Stimulated activated CD8-positive, alpha-beta memory T cell treated with anti-CD3 and anti-CD28 coated beads, Interleukin-15, amount 100 ng/mL, for 4 hours (primary cell): ENCODE results near the gene CC2D1A.
A peak's percentile ranks its signal among the peaks of the same experiment; 100 is the strongest.

Source experiments
- DNase-seq, 2 donors: peaks; one replicate each; pipeline ENCODE4 v3.0.0-alpha.2; 2020; ENCODE audit warnings: low read depth in 2 of 2

The CC2D1A gene

DNA sequence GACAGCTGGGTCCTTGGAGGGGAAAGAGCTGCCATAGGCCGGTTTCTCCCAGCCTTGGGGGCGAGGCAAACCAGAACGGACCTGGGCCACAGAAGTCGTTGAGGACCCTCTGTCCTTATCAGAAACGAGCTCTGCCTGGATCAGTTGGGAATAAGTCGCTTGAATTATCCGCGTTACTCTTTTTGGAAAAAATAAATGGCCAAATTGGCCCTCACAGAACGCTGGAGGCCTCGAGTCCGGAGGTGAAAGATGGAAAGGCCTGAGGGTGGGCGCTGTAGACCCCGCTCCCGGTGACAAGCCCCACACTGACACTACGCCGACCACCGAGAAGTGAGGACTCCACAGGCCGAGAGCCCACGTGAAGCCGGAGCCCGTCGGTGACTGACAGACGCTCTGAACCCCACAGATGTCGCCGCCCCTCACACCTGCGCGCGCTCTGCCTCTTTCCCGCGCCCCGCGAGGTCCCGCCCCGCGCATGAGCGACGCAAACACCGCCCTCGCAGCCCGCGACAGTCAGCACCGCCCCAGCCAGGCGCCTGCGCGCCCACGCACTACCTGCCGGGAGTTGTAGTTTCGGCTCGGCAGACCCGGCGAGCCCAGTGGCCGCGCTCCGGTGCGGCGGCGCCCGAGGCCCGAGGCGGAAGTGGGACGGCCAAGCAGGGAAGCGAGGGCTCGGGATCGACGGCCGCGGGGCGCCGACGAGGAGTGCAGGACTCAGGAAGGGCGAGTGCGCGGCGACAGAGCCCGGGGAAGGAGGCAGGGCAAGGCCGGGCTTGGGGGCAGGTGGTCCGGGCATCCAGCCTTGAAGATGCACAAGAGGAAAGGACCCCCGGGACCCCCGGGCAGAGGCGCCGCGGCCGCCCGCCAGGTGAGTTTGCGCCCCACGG is at the start of gene CC2D1A, which contains the start of gene BRME1:
Gene CC2D1A, plus strand, starts transcription at position 568 of the 887 bp plus-strand sequence. Its CDS starts 241 bp downstream, at position 809.
Gene BRME1, minus strand, starts transcription at position 484 of the 887 bp plus-strand sequence. CDS start 1,225 bp downstream, outside the sequence.
- DNase-seq = peak; percentile 89 to 90

- DNase-seq = no peak
Observed at GRCh38 chr19:13856497-13856896, 49.5 kb upstream of the CC2D1A start.

GRCh38 chr19:13859361-13859880 is 46.6 kb upstream of the CC2D1A start:
- no peak for DNase-seq

DNA sequence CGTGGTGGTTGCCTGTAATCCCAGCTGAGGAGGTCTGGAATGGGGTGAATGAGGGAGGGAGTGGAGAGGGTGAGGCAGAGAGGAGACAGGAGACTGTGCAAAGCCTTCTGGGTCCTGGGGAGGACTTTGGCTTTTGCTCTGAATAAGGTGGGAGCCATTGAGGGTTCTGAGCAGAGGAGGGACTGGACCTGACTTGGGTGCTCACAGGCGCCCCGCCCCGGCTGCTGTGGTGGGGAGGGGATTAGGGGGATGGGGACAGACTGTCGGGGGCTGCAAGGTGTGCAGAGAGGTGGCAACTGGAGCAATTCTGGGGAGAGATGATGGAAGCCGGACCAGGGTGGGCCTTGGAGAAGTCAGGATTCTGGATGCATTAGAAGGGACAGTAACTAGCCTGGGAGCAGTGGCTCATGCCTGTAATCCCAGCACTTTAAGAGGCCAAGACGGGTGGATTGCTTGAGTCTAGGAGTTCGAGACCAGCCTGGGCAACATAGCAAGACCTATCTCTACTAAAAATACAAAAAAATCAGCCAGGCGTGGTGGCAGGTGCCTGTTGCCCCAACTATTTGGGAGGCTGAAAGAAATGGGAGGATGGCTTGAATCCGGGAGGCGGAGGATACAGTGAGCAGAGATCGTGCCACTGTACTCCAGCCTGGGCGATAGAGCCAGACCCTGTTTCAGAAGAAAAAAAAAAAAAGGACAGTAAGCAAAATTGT is 45.2 kb upstream of the CC2D1A start:
- no peak for DNase-seq

DNA sequence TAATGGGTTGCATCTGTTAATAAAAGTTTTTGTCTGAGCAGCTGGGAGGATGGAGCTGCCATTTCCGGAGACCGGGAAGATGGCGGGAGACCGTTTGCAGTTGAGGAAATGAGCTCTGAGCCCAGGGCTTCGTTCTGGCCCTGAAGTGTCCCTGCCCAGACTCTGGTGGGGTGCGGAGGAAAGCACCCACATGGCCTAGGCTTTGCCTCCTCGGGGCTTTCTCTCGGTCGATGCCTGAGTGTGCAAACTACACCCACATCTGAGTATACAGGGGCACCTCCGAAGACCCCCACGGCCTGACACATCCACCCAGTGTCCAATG is 44.6 kb upstream of the CC2D1A start:
- no peak for DNase-seq

DNA sequence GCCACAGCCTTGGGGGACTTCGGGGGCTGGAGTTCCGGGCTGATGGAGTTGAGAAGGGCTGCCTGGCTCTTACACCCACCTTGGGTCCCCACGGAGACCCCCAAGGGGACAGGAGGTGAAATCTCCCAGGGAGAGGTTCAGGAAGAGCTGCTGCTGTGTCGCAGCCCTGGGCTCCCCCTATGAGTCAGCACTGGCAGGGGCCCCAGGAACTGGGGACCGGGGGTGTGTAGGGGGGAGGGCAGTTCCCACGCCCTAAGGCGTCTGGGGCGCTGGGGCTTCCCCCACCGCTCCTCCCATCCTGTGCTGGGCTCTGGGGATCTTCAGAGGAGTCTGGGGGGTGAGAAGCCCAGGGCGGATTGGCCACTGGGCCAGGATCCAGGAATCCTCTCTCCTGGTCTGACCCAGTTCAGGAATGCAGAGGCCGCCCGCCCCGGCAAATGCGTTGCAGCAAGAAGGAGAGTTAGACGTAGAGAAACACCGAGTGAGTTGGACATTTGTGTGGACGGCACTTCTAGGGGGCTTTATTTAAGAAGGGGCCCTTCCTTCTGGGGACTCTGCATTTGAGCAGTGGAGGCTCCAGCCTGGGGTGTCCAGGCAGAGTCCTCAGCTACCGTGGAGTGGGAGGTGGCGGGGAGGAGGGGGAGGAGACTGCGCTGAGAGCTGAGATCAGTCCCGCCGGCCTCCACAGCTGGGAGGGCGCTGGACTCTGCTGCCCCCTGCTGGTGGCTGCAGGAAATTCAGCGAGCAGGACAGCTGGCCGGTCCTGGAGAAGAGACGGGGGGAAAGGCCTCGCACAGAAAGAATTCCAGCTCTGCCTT is 44.1 kb upstream of the CC2D1A start:
- DNase-seq = peak; percentile 79 to 81

DNA sequence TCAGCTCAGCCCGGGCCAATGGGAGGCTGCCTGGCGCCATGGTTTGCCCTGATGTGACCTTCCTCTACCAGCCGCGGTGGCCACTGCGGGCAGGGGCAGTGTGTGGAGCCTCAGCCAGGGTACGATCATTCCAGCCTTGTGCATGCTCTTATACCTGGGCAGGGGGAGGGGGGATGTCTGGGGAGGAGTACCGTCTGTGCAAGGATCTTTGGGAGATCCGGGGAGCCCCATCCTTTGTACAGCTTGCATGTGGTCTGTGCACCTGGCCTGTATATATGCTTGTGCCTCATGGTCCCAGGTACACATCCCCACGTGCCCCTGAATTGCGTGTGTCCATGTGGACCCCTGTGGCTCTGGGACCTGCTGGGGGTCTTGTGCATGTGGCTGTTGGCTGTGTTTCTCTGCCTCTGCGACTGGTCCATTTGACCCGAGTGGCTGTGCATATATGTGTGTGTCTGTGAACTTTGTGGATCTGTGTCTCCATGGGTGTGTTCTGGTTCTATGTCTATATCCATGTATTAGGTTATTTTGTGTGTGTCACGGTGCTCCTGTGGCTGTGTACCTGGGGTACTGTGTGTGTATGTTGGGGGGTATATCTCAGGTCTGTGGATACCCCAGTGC is 41.8 kb upstream of the CC2D1A start:
- DNase-seq = no peak

- DNase-seq = no peak
Observed at GRCh38 chr19:13864667-13865570, 41.1 kb upstream of the CC2D1A start.

- DNase-seq = no peak
Observed at GRCh38 chr19:13865571-13866462, 40.2 kb upstream of the CC2D1A start.

- no peak for DNase-seq
Observed at GRCh38 chr19:13866463-13867046, 39.4 kb upstream of the CC2D1A start.

DNA sequence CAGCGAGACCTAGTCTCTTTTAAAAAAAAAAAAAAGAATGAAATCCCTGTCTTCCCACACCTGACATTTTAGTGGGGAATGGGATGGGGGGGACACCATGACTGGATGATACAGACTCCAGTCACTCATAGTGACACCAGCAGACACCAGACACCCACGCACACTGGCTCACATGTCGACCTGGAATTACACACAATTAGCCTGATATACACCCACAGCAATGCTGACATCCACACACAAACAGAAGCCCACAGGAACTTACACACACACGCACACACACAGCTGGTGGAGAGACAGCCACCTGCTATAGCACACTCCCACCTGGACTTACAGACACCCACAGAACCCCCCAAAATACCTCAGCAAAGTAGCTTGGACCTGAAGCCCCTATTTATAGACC is 37.3 kb upstream of the CC2D1A start:
- DNase-seq = no peak

DNA sequence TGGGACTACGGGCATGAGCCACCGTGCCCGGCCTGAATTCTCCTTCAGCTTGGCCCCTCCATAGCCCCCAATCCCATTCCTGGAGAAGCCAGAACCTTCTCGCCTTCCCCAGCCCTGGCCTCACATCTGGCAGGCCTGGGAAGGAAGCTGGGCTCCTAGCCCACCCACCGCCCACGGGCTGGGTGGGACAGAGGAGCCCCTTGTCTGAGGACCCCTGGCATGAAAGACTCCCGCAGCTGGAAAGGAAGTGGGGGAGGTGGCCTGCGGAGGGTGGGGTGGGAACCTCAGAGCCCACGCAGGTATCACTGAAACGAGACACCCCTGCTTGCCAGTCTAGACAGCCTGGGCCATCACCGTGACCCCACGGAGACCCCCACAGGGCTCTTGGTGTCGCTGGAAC is 36.7 kb upstream of the CC2D1A start:
- DNase-seq = no peak

- no peak for DNase-seq
Observed at GRCh38 chr19:13870873-13871272, 35.1 kb upstream of the CC2D1A start.

- DNase-seq = no peak
Observed at GRCh38 chr19:13872339-13872694, 33.7 kb upstream of the CC2D1A start.

DNA sequence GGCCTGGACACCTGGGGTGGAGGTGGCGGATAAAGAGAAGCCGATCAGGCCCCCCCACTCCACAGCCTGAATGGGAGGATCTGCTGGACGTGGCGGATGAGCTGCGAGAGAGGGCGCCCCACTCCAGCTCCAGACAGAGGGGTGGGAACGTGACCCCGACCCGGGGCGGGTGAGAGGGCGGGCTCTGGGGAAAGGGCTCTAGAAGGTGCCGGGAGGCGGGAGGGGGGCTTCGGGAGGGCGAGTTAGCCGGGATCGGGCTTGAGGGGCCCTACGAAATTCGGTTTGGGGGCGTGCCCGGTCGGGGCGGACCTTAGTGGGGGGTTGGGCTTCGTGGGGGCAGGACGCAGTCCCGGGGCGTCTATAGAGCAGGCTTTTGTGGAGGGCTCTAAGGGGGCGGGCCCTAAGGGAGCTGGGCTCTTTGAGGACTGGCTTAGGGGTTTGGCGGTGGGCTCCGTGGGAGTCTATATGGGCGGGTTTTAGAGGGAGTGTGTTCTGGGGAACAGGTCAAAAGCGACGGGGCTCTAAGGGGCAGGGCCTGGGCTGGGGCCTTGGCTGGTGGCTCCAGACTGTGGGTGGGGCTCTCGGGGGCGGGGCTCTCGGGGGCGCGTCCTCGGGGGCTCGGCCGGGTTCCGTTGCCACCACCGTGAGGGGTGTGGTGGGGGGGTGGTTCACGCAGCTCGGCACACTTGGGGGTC is 33.2 kb upstream of the CC2D1A start:
- DNase-seq = no peak

DNA sequence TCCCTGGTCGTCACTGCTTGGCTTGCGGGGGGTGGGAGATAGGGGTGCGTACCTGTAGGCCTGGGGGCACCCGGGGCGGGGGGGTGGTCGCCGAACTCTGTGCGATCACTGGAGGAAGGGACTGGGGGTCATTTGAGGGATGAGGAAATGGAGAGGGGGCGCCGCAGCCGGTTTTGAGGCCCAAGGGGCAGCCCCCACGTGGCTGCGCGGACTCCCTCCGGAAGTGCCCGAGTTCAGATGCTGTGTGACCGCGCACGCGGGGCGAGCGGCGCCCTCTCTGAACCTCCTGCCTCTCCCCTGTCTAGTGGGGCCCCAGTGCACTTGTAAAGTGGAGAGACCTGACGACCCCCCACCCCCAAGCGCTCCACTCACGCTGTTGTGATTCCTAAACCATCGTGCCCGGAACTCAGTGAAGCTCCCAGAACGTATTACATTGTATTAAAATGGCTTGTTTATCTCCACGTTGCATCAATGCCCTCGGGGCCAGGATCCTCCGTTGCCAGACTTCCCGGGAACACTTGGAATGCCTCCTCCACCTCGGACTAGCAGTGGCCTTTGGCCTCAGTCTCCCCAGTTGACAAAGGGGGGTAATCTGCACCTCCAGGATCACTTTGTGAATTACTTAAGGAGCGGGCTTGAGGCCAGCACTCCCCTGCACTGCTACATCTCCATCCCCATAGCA is 32.0 kb upstream of the CC2D1A start:
- no peak for DNase-seq

DNA sequence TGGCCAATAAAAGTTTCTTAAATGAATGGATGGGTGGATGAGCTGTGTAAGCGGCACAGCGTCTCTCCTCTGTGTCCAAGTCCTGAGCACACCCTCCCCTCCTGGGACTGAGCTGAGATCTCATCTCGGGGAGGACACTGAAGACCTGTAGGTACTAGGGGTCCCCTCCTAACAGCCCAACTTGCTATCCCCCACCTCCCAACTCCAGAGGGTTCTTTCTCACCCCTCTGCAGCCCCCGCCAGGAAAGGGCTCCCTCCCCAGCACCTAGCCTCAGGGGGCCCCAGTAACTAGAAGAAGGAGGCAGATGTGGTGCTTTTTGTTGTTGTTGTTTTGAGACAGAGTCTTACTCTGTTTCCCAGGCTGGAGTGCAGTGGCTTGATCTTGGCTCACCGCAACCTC is 30.2 kb upstream of the CC2D1A start:
- DNase-seq = no peak

- no peak for DNase-seq
Observed at GRCh38 chr19:13876834-13877233, 29.2 kb upstream of the CC2D1A start, which contains the start of gene NANOS3. TSS of gene NANOS3 (plus strand) at chr19:13877134. CDS start at chr19:13877249, 115 bp downstream.
